GM23338 (cell line): ENCODE data around the gene UBE2V1. TPM values are rescaled to one million over a fixed set of nuclear protein-coding genes. Genes with fewer than 3 reads are reported as not detected.

Source experiments
- ATAC-seq: fragments of 200-7000 bp; cut with Tn5 transposase; 3 replicates; pipeline ENCODE4 v1.9.1; 2020
- DNase-seq: peaks from one replicate; pipeline ENCODE4 v3.0.0-alpha.2; 2015; ENCODE audit warnings: low spot score
- H2AFZ ChIP-seq: fragments of 200-600 bp; sonication (generic); 2 replicates; pipeline ENCODE4 v1.8.0; 2016; ENCODE audit warnings: antibody characterized with exemption, mild to moderate bottlenecking, moderate library complexity
- H3F3A ChIP-seq: fragments of 200-600 bp; sonication (generic); replicated peaks from 2 replicates; pipeline ENCODE4 v1.8.0; 2017; ENCODE audit warnings: antibody characterized with exemption, mixed run types, low read depth
- H3K27ac ChIP-seq: fragments of 200-600 bp; sonication (generic); 2 replicates; pipeline ENCODE4 v1.6.1; 2016; ENCODE audit warnings: low read depth
- H3K27me3 ChIP-seq: fragments of 200-600 bp; sonication (generic); 2 replicates; pipeline ENCODE4 v1.8.0; 2016; ENCODE audit warnings: mild to moderate bottlenecking, mixed run types, moderate library complexity; ENCODE audit not compliant: insufficient read depth
- H3K36me3 ChIP-seq: fragments of 200-600 bp; sonication (generic); 2 replicates; pipeline ENCODE4 v1.8.0; 2016; ENCODE audit warnings: mild to moderate bottlenecking; ENCODE audit not compliant: insufficient read depth
- H3K4me1 ChIP-seq: fragments of 200-600 bp; sonication (generic); 2 replicates; pipeline ENCODE4 v1.8.0; 2016; ENCODE audit warnings: mild to moderate bottlenecking, moderate library complexity; ENCODE audit not compliant: insufficient read depth
- H3K4me2 ChIP-seq: fragments of 200-600 bp; sonication (generic); 2 replicates; pipeline ENCODE4 v1.7.1; 2017; ENCODE audit warnings: mixed run types
- H3K4me3 ChIP-seq: fragments of 200-600 bp; sonication (generic); 2 replicates; pipeline ENCODE4 v1.6.1; 2016; ENCODE audit warnings: mixed run types
- H3K79me2 ChIP-seq: fragments of 200-600 bp; sonication (generic); replicated peaks from 2 replicates; pipeline ENCODE4 v1.8.0; 2017; ENCODE audit warnings: mild to moderate bottlenecking; ENCODE audit not compliant: insufficient read depth
- H3K9me2 ChIP-seq: fragments of 200-600 bp; sonication (generic); 2 replicates; pipeline ENCODE4 v1.8.0; 2017; ENCODE audit not compliant: insufficient read depth
- H4K20me1 ChIP-seq: fragments of 200-600 bp; sonication (generic); replicated peaks from 2 replicates; pipeline ENCODE4 v1.8.0; 2017; ENCODE audit warnings: mild to moderate bottlenecking; ENCODE audit not compliant: insufficient read depth
- H3K27ac Mint-ChIP-seq: 2 replicates; pipeline ENCODE4 v1.8.0; 2020; ENCODE audit warnings: inconsistent platforms, mild to moderate bottlenecking, moderate library complexity, mixed read lengths
- H3K27me3 Mint-ChIP-seq: 3 replicates; pipeline ENCODE4 v1.8.0; 2022; ENCODE audit warnings: low read depth, mild to moderate bottlenecking, moderate library complexity, mixed read lengths, inconsistent platforms; ENCODE audit not compliant: insufficient read depth, poor library complexity
- H3K36me3 Mint-ChIP-seq: 3 replicates; pipeline ENCODE4 v1.8.0; 2021; ENCODE audit warnings: low read depth, mild to moderate bottlenecking, inconsistent platforms, moderate library complexity, mixed read lengths
- H3K4me1 Mint-ChIP-seq: 3 replicates; pipeline ENCODE4 v1.8.0; 2020; ENCODE audit warnings: mild to moderate bottlenecking, inconsistent platforms, mixed read lengths
- H3K4me3 Mint-ChIP-seq: 3 replicates; pipeline ENCODE4 v1.8.0; 2021; ENCODE audit warnings: moderate library complexity, mild to moderate bottlenecking, inconsistent platforms, mixed read lengths
- H3K9me3 Mint-ChIP-seq: 3 replicates; pipeline ENCODE4 v1.8.0; 2020; ENCODE audit warnings: moderate library complexity, mild to moderate bottlenecking, inconsistent platforms, mixed read lengths
- CREB1 ChIP-seq: fragments of 250-450 bp; sonication (Bioruptor Pico); IDR thresholded peaks from 2 replicates; pipeline ENCODE4 v1.5.0; 2020; ENCODE audit warnings: low read depth, mild to moderate bottlenecking, moderate library complexity
- CTCF ChIP-seq, 2 experiments: fragments of 200-600 bp in 1 of 2; sonication (generic) in 1 of 2; conservative IDR thresholded peaks; 2 replicates each; pipeline versions ENCODE4 v1.5.1 to v1.6.1; 2016 to 2017; ENCODE audit warnings: antibody characterized with exemption in 2 of 2, low read depth in 2 of 2, mild to moderate bottlenecking in 2 of 2, moderate library complexity in 1 of 2
- ETS1 ChIP-seq: IDR thresholded peaks from 2 replicates; pipeline ENCODE4 v1.6.1; 2016; ENCODE audit warnings: antibody characterized with exemption
- EZH2 ChIP-seq: fragments of 200-600 bp; sonication (generic); IDR thresholded peaks from one replicate; pipeline ENCODE4 v1.8.0; 2017; ENCODE audit warnings: antibody characterized with exemption, mild to moderate bottlenecking, low read depth; ENCODE audit not compliant: unreplicated experiment
- EZH2phosphoT487 ChIP-seq: fragments of 200-600 bp; sonication (generic); IDR thresholded peaks from one replicate; pipeline ENCODE4 v1.8.1; 2018; ENCODE audit warnings: antibody characterized with exemption; ENCODE audit not compliant: unreplicated experiment
- JUNB ChIP-seq: IDR thresholded peaks from one replicate; pipeline ENCODE4 v1.6.1; 2016; ENCODE audit warnings: antibody characterized with exemption; ENCODE audit not compliant: unreplicated experiment
- NANOG ChIP-seq: IDR thresholded peaks from 2 replicates; pipeline ENCODE4 v1.6.1; 2016; ENCODE audit warnings: antibody characterized with exemption, borderline replicate concordance
- POLR2AphosphoS5 ChIP-seq: IDR thresholded peaks from 2 replicates; pipeline ENCODE4 v1.6.1; 2016; ENCODE audit warnings: antibody characterized with exemption, low read depth
- REST ChIP-seq: IDR thresholded peaks from one replicate; pipeline ENCODE4 v1.6.1; 2018; ENCODE audit warnings: antibody characterized with exemption; ENCODE audit not compliant: unreplicated experiment
- STAT1 ChIP-seq: IDR thresholded peaks from one replicate; pipeline ENCODE4 v1.6.1; 2016; ENCODE audit warnings: antibody characterized with exemption; ENCODE audit not compliant: unreplicated experiment
- ZNF114 ChIP-seq: fragments of 250-450 bp; sonication (Bioruptor Pico); IDR thresholded peaks from 2 replicates; pipeline ENCODE4 v1.5.0; 2020; ENCODE audit warnings: mild to moderate bottlenecking, moderate library complexity
- ZNF331 ChIP-seq: fragments of 250-450 bp; sonication (Bioruptor Pico); IDR thresholded peaks from 2 replicates; pipeline ENCODE4 v1.5.0; 2020; ENCODE audit warnings: low read depth, mild to moderate bottlenecking, moderate library complexity
- ZNF462 ChIP-seq: fragments of 250-450 bp; sonication (Bioruptor Pico); IDR thresholded peaks from 2 replicates; pipeline ENCODE4 v1.5.0; 2020; ENCODE audit warnings: mild to moderate bottlenecking, moderate library complexity
- polyA plus RNA-seq: library from polyadenylated mRNA; unstranded; fragments of >200 nt; fragmentation: Nextera tagmentation; extraction: Ambion mirVana; gene quantifications from 2 replicates; pipeline ENCODE4 v1.2.1, GENCODE V29; 2016
- total RNA-seq: library from RNA; depleted of rRNA; stranded (reverse); fragments of >200 nt; shearing (Covaris generic); gene quantifications from 2 replicates; pipeline ENCODE4 v1.2.3, GENCODE V29; 2014

Gene UBE2V1
- total and polyA plus RNA-seq, 2 experiments from 2014 or later, result 105 to 302 TPM

- TF ChIP-seq EZH2phosphoT487 (no peak), POLR2AphosphoS5 (no peak), CREB1 (no peak), ZNF114 (CRISPR knock-in tag) (no peak)
These were observed 45.5 kb downstream of the UBE2V1 start (continued) for GRCh38 chr20:50067461-50067860.

- Histone ChIP-seq H3K27ac (no peak overlapping the region), H4K20me1 (no peaks in the 10 kb centered on the region), H3K4me2 (no peak overlapping the region), H3F3A (no peaks in the 10 kb centered on the region), H3K4me3 (no peak overlapping the region), H3K27me3 (no peaks in the 10 kb centered on the region), H2AFZ (no peak overlapping the region; the same call in 1 of the 2 replicates), H3K36me3 (no peaks in the 10 kb centered on the region), H3K9me2 (no peaks in the 10 kb centered on the region), H3K79me2 (no peaks in the 10 kb centered on the region), H3K4me1 (peaks cover 3% of the 10 kb centered on the region; the same call in 1 of the 2 replicates)
- H3K9me3 Mint-ChIP-seq, result no peaks in the 10 kb centered on the region
- H3K36me3 Mint-ChIP-seq, result no peaks in the 10 kb centered on the region
- H3K4me3 Mint-ChIP-seq, result no peak overlapping the region
- H3K27me3 Mint-ChIP-seq, result peaks cover 27% of the 10 kb centered on the region
- ATAC-seq (no peak), DNase-seq (no peak)
- no peak overlapping the region for H3K27ac Mint-ChIP-seq
- H3K4me1 Mint-ChIP-seq, result peaks cover 12% of the 10 kb centered on the region
- TF ChIP-seq REST (no peak), JUNB (no peak), EZH2phosphoT487 (no peak), STAT1 (no peak), EZH2 (no peak), ZNF331 (CRISPR knock-in tag) (no peak), NANOG (no peak), CTCF (conservative IDR thresholded peaks at IDR 0.05; ENCODE audit: low read depth in 2 of 2) (no peak), ZNF114 (CRISPR knock-in tag) (no peak), ZNF462 (CRISPR knock-in tag) (no peak), ETS1 (no peak), POLR2AphosphoS5 (no peak), CREB1 (no peak)
These were observed 45.9 kb downstream of the UBE2V1 start for GRCh38 chr20:50067018-50067417.
